Astrocyte of the cerebellum (primary cell): ENCODE measurements around the gene OR2A2.

Source experiments
- DNase-seq: peaks from one replicate; pipeline ENCODE4 v3.0.0-alpha.2; 2011; ENCODE audit warnings: low read depth
- H3K4me3 ChIP-seq: 2 replicates; pipeline ENCODE4 v1.5.1; 2011; ENCODE audit warnings: mild to moderate bottlenecking, low read depth, low read length, moderate library complexity
- CTCF ChIP-seq: IDR thresholded peaks from 2 replicates; pipeline ENCODE4 v1.5.1; 2012; ENCODE audit warnings: low read length, low read depth, moderate library complexity, mild to moderate bottlenecking; ENCODE audit errors: missing control alignments
- in situ Hi-C: cut with HindIII; loops from 2 replicates; pipeline ENCODE4 v1.10.0; 2017; ENCODE audit warnings: low sequenced_read_pairs

Gene OR2A2

GRCh38 chr7:144086730-144087129 is 22.7 kb upstream of the OR2A2 start:
- in situ Hi-C loops = no loop called here
- DNase-seq = no peak
- TF ChIP-seq CTCF = no peak
- no peak overlapping the region for H3K4me3 ChIP-seq

GRCh38 chr7:144087230-144087629 is 22.2 kb upstream of the OR2A2 start:
- H3K4me3 ChIP-seq = no peak overlapping the region
- no peak for TF ChIP-seq CTCF
- DNase-seq = no peak
- in situ Hi-C loops = no loop called here

DNA sequence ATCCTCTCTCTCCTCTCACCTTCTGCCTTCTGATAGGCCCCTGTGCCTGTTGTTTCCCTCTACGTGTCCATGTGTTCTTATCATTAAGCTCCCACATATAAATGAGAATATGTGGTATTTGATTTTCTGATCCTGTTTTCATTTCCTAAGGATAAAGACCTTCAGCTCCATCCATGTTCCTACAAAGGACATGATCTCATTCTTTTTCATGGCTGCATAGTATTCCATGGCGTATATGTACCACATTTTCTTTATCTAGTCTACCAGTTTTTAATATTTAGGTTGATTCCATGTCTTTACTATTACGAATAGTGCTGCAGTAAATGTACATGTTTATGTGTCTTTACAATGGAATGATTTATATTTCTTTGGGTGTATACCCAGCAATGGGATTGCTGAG is 18.7 kb upstream of the OR2A2 start:
- no peak for DNase-seq
- in situ Hi-C loops = no loop called here
- no peak for TF ChIP-seq CTCF
- no peak overlapping the region for H3K4me3 ChIP-seq

GRCh38 chr7:144098776-144099175 is 10.6 kb upstream of the OR2A2 start:
- no peak for TF ChIP-seq CTCF
- H3K4me3 ChIP-seq = no peak overlapping the region
- in situ Hi-C loops = no loop called here
- DNase-seq = no peak

- no peak overlapping the region for H3K4me3 ChIP-seq
- in situ Hi-C loops = no loop called here
- TF ChIP-seq CTCF = no peak
- DNase-seq = no peak
These were observed 8.8 kb upstream of the OR2A2 start for GRCh38 chr7:144100607-144101006.

GRCh38 chr7:144102041-144102440 is 7.3 kb upstream of the OR2A2 start:
- in situ Hi-C loops = no loop called here
- TF ChIP-seq CTCF = no peak
- DNase-seq = no peak
- H3K4me3 ChIP-seq = no peak overlapping the region

DNA sequence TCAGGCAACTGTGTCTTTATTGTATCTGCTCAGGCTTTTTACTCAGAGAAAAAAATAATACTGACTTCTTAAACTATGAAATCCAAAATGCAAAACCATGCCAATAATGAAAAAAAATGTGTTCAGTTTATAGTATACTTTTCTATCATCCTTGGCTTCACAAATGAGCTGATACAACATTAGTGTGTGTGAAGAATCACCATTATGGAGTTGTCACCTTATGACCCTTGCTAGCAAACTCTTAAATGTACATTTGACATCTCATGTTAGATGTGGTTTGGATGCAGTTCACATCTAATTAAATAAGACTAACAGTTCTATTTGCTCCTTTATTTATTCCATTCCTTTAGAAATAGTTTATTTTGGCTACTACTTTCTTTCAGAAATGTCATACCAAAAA is 4.2 kb upstream of the OR2A2 start:
- in situ Hi-C loops = no loop called here
- no peak for TF ChIP-seq CTCF
- no peak for DNase-seq
- H3K4me3 ChIP-seq = no peak overlapping the region
